Pancreas (tissue), 10 donors: ENCODE data around the gene MAP1LC3B. TPM values are rescaled to one million over a fixed set of nuclear protein-coding genes. Genes with fewer than 3 reads are reported as not detected.
"Not testable (repeated sequence)": the region's sequence is repeated elsewhere in the genome, so short reads cannot be mapped to it uniquely, and the experiment has no call there.

Source experiments
- ATAC-seq, 4 donors: fragments of 200-7000 bp; cut with Tn5 transposase; one replicate each; pipeline versions ENCODE4 v1.8.0 to v1.9.1; 2020; ENCODE audit warnings: mild to moderate bottlenecking in 4 of 4, moderate library complexity in 4 of 4
- DNase-seq, 6 donors: peaks; one replicate each; pipeline ENCODE4 v3.0.0-alpha.2; 2020
- FAIRE-seq: peaks from 2 replicates; lab custom pipeline; 2012; peaks lifted over from hg19 to GRCh38; lab: Jason Lieb, UNC
- H3K27ac ChIP-seq, 4 donors: fragments of 200-600 bp; sonication (generic); 1 replicate in 3 of 4; 2 replicates in 1 of 4; pipeline versions ENCODE4 v1.5.0 to v1.8.0; 2020
- H3K27me3 ChIP-seq, 4 donors: fragments of 200-600 bp; one replicate each; pipeline ENCODE4 v1.8.0; 2021
- H3K36me3 ChIP-seq, 3 donors: fragments of 200-600 bp; sonication (generic) in 1 of 3; one replicate each; pipeline versions ENCODE4 v1.5.0 to v1.8.0; 2020 to 2021
- H3K4me1 ChIP-seq, 3 donors: fragments of 200-600 bp; one replicate each; pipeline ENCODE4 v1.8.0; 2021
- H3K4me3 ChIP-seq, 4 donors: fragments of 200-600 bp; sonication (generic) in 2 of 4; one replicate each; pipeline versions ENCODE4 v1.5.0 to v1.8.0; 2020 to 2021
- H3K9me3 ChIP-seq, 4 donors: fragments of 200-600 bp; one replicate each; pipeline ENCODE4 v1.8.0; 2021
- CTCF ChIP-seq, 4 donors: fragments of 200-600 bp; sonication (generic) in 3 of 4; IDR thresholded peaks; one replicate each; pipeline versions ENCODE4 v1.5.0 to v1.8.0; 2021; ENCODE audit warnings: antibody characterized with exemption in 4 of 4
- WGBS, 2 donors: extraction: QIAGEN DNeasy Blood & Tissue Kit; methylation state at CpG; one replicate each; pipeline ENCODE4 v1.1.7; 2013; 5-methylcytosine and 5-hydroxymethylcytosine counted together
- intact Hi-C, 3 donors: fragments of 100-400 bp; cut with DNase I; formaldehyde crosslinking; loops; one replicate each; pipeline versions ENCODE4 v1.11.1 to v1.14.2; 2022
- polyA plus RNA-seq, 2 donors: library from polyadenylated mRNA; stranded (reverse); fragments of 200-250 nt; gene quantifications; one replicate each; pipeline ENCODE4 v1.2.3, GENCODE V29; 2013
- total RNA-seq, 6 donors: library from RNA; stranded (reverse); fragmentation: NEBNext Ultra II Directional in 4 of 6; extraction: Animal tissue kit (Norgen Biotek cat#: 25700) in 4 of 6; gene quantifications; one replicate each; pipeline versions ENCODE4 v1.2.1 to v1.2.4, GENCODE V29; 2021 to 2023
- donor health status: healthy with polysubstance abuse.
- donor health status: DM: no; HTN: no; CAD: no; lungs with moderate emphysema.
- donor health status: DM: no; HTN: no; CAD: no.
- donor health status: control.
- donor health status: control.
- donor health status: Bipolar disorder and iron deficiency.
- donor health status: DM: yes; HTN: yes; CAD: no.
- donor health status: DM: no; HTN: no; CAD: no.
- donor health status: DM: no; HTN: no; CAD: no.
- donor health status: DM: yes; HTN: yes; CAD: no.

MAP1LC3B gene
- total and polyA plus RNA-seq, 8 donors, result 13.9 to 35.1 (median 21.7) TPM

GRCh38 chr16:87384162-87384874 lies 7.8 kb upstream of the MAP1LC3B start:
- H3K9me3 ChIP-seq, result no peaks in the 10 kb centered on the region
- intact Hi-C loops, result loop anchor here in 1 of 3 donors (10.0 kb wide), 1 partner anchor 60 kb away; no protein-coding TSS in a partner anchor
- H3K27me3 ChIP-seq, result no peaks in the 10 kb centered on the region
- no peak for TF ChIP-seq CTCF (IDR thresholded peaks at IDR 0.05)
- FAIRE-seq, result no peak
- peaks cover 25 to 38% (median 25%) of the 10 kb centered on the region in 3 donors for H3K4me1 ChIP-seq
- peak overlapping the region; percentile 73 to 88 (median 80) for H3K27ac ChIP-seq
- 9% methylated on average over 57 to 64 of the region's 64 CpGs for WGBS, 2 donors
- no peaks in the 10 kb centered on the region for H3K36me3 ChIP-seq
- peak in 3 of 6 donors; percentile 68 to 89 (median 80) for DNase-seq
- peak overlapping the region; percentile 45 to 79 (median 72) for H3K4me3 ChIP-seq
- peak; percentile 11 to 41 (median 36) for ATAC-seq

GRCh38 chr16:87384875-87385167 lies 7.3 kb upstream of the MAP1LC3B start:
- H3K36me3 ChIP-seq, H3K27me3 ChIP-seq, H3K9me3 ChIP-seq, ATAC-seq, DNase-seq, FAIRE-seq: not testable (repeated sequence)
- 86 to 91% methylated on average over 12 of the region's 12 CpGs for WGBS, 2 donors
- H3K27ac ChIP-seq, result peak overlapping the region; percentile 73 to 88 (median 80)
- peaks cover 25 to 41% (median 25%) of the 10 kb centered on the region in 3 donors for H3K4me1 ChIP-seq
- intact Hi-C loops, result loop anchor here in 1 of 3 donors (10.0 kb wide), 1 partner anchor 60 kb away; no protein-coding TSS in a partner anchor
- H3K4me3 ChIP-seq, result peak overlapping the region in 3 of 4 donors; percentile 72 to 79 (median 73)

- ATAC-seq (peak; percentile 59 to 76 (median 72)), FAIRE-seq (peak; percentile 97), DNase-seq (peak; percentile 73 to 97 (median 94))
- Histone ChIP-seq H3K27ac (peak overlapping the region; percentile 60 to 97 (median 91)), H3K27me3 (no peaks in the 10 kb centered on the region), H3K36me3 (no peaks in the 10 kb centered on the region), H3K9me3 (no peaks in the 10 kb centered on the region), H3K4me1 (peaks cover 16 to 38% (median 19%) of the 10 kb centered on the region in 3 donors), H3K4me3 (no peak overlapping the region)
- WGBS, 2 donors, result 10 to 12% methylated on average over 18 of the region's 18 CpGs
- no peak for TF ChIP-seq CTCF (IDR thresholded peaks at IDR 0.05)
- intact Hi-C loops, result loop anchor here in 1 of 3 donors (10.0 kb wide), 1 partner anchor 63 kb away; no protein-coding TSS in a partner anchor
Measured at GRCh38 chr16:87387942-87388817, 4.0 kb upstream of the MAP1LC3B start.

- FAIRE-seq (no peak), DNase-seq (no peak), ATAC-seq (no peak)
- intact Hi-C loops, result loop anchor here in 1 of 3 donors (10.0 kb wide), 1 partner anchor 64 kb away; no protein-coding TSS in a partner anchor
- H3K27me3 ChIP-seq, result no peaks in the 10 kb centered on the region
- WGBS, 2 donors, result 5 to 10% methylated on average over 1 of the region's 1 CpG
- H3K9me3 ChIP-seq, result no peaks in the 10 kb centered on the region
- H3K27ac ChIP-seq, result peak overlapping the region; percentile 60 to 97 (median 91)
- H3K4me1 ChIP-seq, result peaks cover 20 to 44% (median 25%) of the 10 kb centered on the region in 3 donors
- no peaks in the 10 kb centered on the region for H3K36me3 ChIP-seq
- no peak for TF ChIP-seq CTCF (IDR thresholded peaks at IDR 0.05)
- no peak overlapping the region for H3K4me3 ChIP-seq
Measured at GRCh38 chr16:87388818-87389134, 3.4 kb upstream of the MAP1LC3B start.

- DNase-seq (peak in 2 of 6 donors; percentile 37 to 64), ATAC-seq (no peak), FAIRE-seq (no peak)
- intact Hi-C loops, result loop anchor here in 1 of 3 donors (10.0 kb wide), 1 partner anchor 64 kb away; no protein-coding TSS in a partner anchor
- Histone ChIP-seq H3K4me1 (peaks cover 23 to 49% (median 30%) of the 10 kb centered on the region in 3 donors), H3K27me3 (no peaks in the 10 kb centered on the region), H3K9me3 (no peaks in the 10 kb centered on the region), H3K36me3 (no peaks in the 10 kb centered on the region), H3K4me3 (no peak overlapping the region), H3K27ac (peak overlapping the region in 3 of 4 donors; percentile 60 to 97 (median 93))
- 35 to 46% methylated on average over 5 of the region's 5 CpGs for WGBS, 2 donors
- TF ChIP-seq CTCF (IDR thresholded peaks at IDR 0.05), result no peak
Measured at GRCh38 chr16:87389245-87389644, 2.9 kb upstream of the MAP1LC3B start.

- intact Hi-C loops, result loop anchor here in 1 of 3 donors (10.0 kb wide), 1 partner anchor 65 kb away; no protein-coding TSS in a partner anchor
- Histone ChIP-seq H3K4me1 (peaks cover 23 to 51% (median 27%) of the 10 kb centered on the region in 3 donors), H3K27ac (peak overlapping the region in 3 of 4 donors; percentile 60 to 97 (median 93))
- WGBS, 2 donors, result 82 to 95% methylated on average over 9 of the region's 9 CpGs
- H3K4me3 ChIP-seq, FAIRE-seq, DNase-seq, H3K27me3 ChIP-seq, H3K36me3 ChIP-seq, ATAC-seq, H3K9me3 ChIP-seq: not testable (repeated sequence)
Measured at GRCh38 chr16:87389914-87390313, 2.2 kb upstream of the MAP1LC3B start.
